OCI-LY7 (cell line): Measurements from ENCODE around the gene FOXO3. TPM values are rescaled to one million over a fixed set of nuclear protein-coding genes. Genes with fewer than 3 reads are reported as not detected.

Source experiments
- BruUV-seq: library from RNA; stranded (reverse); fragments of 400-500 nt; replicated peaks from 2 replicates; lab custom pipeline; 2021; lab: Mats Ljungman, UMichigan
- CTCF ChIA-PET: fragments of 300-600 bp; sonication (Branson Sonifier 250); formaldehyde crosslinking; loops from one replicate; lab custom pipeline; 2022; ENCODE audit warnings: antibody characterized with exemption; ENCODE audit not compliant: unreplicated experiment; lab: Charles Lee
- POLR2A ChIA-PET: fragments of 300-600 bp; sonication (Branson Sonifier 250); formaldehyde crosslinking; loops from one replicate; lab custom pipeline; 2022; ENCODE audit warnings: antibody characterized with exemption; lab: Charles Lee
- DNase-seq: peaks from one replicate; pipeline ENCODE4 v3.0.0-alpha.2; 2015; ENCODE audit warnings: low spot score
- H2AFZ ChIP-seq: fragments of 200-600 bp; sonication (generic), shearing (Covaris generic); 2 replicates; pipeline ENCODE4 v1.6.1; 2014; ENCODE audit warnings: mild to moderate bottlenecking, antibody characterized with exemption, low read length, moderate library complexity
- H3K27ac ChIP-seq: fragments of 200-600 bp; sonication (generic); 2 replicates; pipeline ENCODE4 v1.5.1; 2014; ENCODE audit warnings: mixed run types, low read depth, mild to moderate bottlenecking, moderate library complexity, low read length, inconsistent platforms; ENCODE audit not compliant: poor library complexity, severe bottlenecking
- H3K36me3 ChIP-seq: fragments of 200-600 bp; sonication (generic); 2 replicates; pipeline ENCODE4 v1.6.1; 2014; ENCODE audit warnings: mild to moderate bottlenecking, antibody characterized with exemption, low read length, moderate library complexity, mixed read lengths; ENCODE audit not compliant: insufficient read depth
- H3K4me1 ChIP-seq: fragments of 200-600 bp; sonication (generic); 2 replicates; pipeline ENCODE4 v1.5.1; 2014; ENCODE audit warnings: mild to moderate bottlenecking, low read length; ENCODE audit not compliant: insufficient read depth, poor library complexity, severe bottlenecking
- H3K4me2 ChIP-seq: fragments of 200-600 bp; sonication (generic); 2 replicates; pipeline ENCODE4 v1.6.1; 2014; ENCODE audit warnings: mild to moderate bottlenecking, low read length
- H3K4me3 ChIP-seq: fragments of 200-600 bp; sonication (generic); 2 replicates; pipeline ENCODE4 v1.5.1; 2014; ENCODE audit warnings: mild to moderate bottlenecking, low read depth, low read length; ENCODE audit not compliant: poor library complexity, severe bottlenecking
- H3K79me2 ChIP-seq: fragments of 200-600 bp; sonication (generic); 2 replicates; pipeline ENCODE4 v1.6.1; 2016; ENCODE audit warnings: low read depth, mild to moderate bottlenecking, low read length, moderate library complexity, mixed read lengths; ENCODE audit not compliant: insufficient read depth
- H3K9me2 ChIP-seq: fragments of 200-600 bp; sonication (generic); 2 replicates; pipeline ENCODE4 v1.6.1; 2016; ENCODE audit warnings: mild to moderate bottlenecking, low read length, mixed read lengths; ENCODE audit not compliant: insufficient read depth
- H3K9me3 ChIP-seq: fragments of 200-600 bp; sonication (generic); 2 replicates; pipeline ENCODE4 v1.6.1; 2014; ENCODE audit warnings: mild to moderate bottlenecking, mixed run types, low read length, mixed read lengths
- H4K20me1 ChIP-seq: fragments of 200-600 bp; sonication (generic); 2 replicates; pipeline ENCODE4 v1.6.1; 2014; ENCODE audit warnings: mild to moderate bottlenecking, antibody characterized with exemption, low read length, moderate library complexity, mixed read lengths; ENCODE audit not compliant: insufficient read depth
- EZH2phosphoT487 ChIP-seq: fragments of 200-600 bp; sonication (generic); IDR thresholded peaks from 2 replicates; pipeline ENCODE4 v1.6.1; 2018; ENCODE audit warnings: low read depth, borderline replicate concordance, mild to moderate bottlenecking, mixed run types, antibody characterized with exemption, low read length, moderate library complexity, mixed read lengths
- intact Hi-C: fragments of 100-400 bp; cut with micrococcal nuclease; formaldehyde crosslinking; loops from one replicate; pipeline ENCODE4 v1.10.0; 2022; ENCODE audit not compliant: unreplicated experiment
- total RNA-seq, 2 experiments: library from RNA; depleted of rRNA in 1 of 2; stranded (reverse); fragments of >200 nt in 1 of 2; shearing (Covaris generic) in 1 of 2; gene quantifications; 2 replicates each; pipeline ENCODE4 v1.2.3, GENCODE V29; 2014 to 2022
- TF ChIP-seq, protein P1 (sequence below): fragments of 200-600 bp; sonication (generic); conservative IDR thresholded peaks from 2 replicates; pipeline ENCODE4 v1.5.1; 2014; ENCODE audit warnings: mild to moderate bottlenecking, antibody characterized with exemption, low read length, moderate library complexity, mixed read lengths

FOXO3 gene
- total RNA-seq, 2 experiments from 2014 or later: 3.8 to 9.9 TPM

DNA sequence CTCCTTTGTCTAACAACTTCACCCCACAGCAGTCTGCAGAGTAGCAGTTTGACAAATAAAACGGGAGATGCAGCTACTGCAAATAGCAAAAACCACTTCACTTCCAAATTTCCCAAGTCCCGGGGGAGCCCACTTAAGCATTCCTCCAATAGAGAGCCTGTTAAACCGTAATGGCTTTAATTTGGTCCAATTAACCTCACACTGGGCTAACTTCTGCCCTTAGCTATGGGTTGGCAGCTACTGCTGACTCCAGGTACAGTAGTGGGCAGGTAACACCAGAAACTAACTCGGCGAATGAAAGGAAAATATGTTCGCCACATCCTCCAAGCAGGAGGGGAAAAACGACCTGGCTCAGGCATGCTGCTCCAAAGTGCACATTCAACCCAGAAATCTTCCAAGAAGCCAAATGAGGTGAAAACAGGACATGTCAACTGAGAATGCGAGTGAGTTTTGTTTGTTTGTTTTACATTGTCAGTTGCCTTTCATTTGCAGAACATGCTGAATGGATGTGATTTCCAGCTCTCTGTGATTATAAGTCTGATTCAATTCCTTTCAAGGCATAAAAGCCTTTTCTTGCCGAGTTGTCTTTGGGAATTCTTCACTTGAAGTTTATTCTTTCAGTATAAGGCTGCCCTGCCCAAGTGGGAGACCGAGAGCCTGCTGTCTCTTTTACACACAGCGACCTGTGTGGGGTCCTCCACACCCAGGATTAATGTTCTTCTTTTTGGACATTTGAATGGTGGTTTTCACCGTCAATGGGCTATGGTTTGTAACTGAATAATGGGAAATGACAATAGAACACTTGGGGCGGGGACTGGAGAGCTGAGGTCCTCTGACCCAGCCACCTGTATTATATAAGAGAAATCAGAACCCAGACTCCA, 170.2 kb downstream of the FOXO3 start:
- Histone ChIP-seq H4K20me1 (no peaks in the 10 kb centered on the region), H3K9me3 (no peaks in the 10 kb centered on the region), H3K4me2 (no peak overlapping the region), H2AFZ (no peak overlapping the region), H3K4me1 (peaks cover 18% of the 10 kb centered on the region), H3K4me3 (no peak overlapping the region), H3K9me2 (no peaks in the 10 kb centered on the region), H3K36me3 (no peaks in the 10 kb centered on the region), H3K27ac (no peak overlapping the region), H3K79me2 (no peaks in the 10 kb centered on the region)
- intact Hi-C loops: no loop called here
- ChIA-PET CTCF (no interaction called here), POLR2A (interaction anchor here (0.6 kb wide), 1 partner anchor 31 kb away, joined by 5 read pairs; no protein-coding TSS in a partner anchor)
- no peak for DNase-seq
- TF ChIP-seq, protein P1, sequence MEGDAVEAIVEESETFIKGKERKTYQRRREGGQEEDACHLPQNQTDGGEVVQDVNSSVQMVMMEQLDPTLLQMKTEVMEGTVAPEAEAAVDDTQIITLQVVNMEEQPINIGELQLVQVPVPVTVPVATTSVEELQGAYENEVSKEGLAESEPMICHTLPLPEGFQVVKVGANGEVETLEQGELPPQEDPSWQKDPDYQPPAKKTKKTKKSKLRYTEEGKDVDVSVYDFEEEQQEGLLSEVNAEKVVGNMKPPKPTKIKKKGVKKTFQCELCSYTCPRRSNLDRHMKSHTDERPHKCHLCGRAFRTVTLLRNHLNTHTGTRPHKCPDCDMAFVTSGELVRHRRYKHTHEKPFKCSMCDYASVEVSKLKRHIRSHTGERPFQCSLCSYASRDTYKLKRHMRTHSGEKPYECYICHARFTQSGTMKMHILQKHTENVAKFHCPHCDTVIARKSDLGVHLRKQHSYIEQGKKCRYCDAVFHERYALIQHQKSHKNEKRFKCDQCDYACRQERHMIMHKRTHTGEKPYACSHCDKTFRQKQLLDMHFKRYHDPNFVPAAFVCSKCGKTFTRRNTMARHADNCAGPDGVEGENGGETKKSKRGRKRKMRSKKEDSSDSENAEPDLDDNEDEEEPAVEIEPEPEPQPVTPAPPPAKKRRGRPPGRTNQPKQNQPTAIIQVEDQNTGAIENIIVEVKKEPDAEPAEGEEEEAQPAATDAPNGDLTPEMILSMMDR: no peak
- TF ChIP-seq EZH2phosphoT487: no peak
- no TSS peak for BruUV-seq

GRCh38 chr6:108732091-108732870, 171.6 kb downstream of the FOXO3 start:
- Histone ChIP-seq H3K36me3 (no peaks in the 10 kb centered on the region), H3K9me2 (no peaks in the 10 kb centered on the region), H3K27ac (no peak overlapping the region), H3K79me2 (no peaks in the 10 kb centered on the region), H3K9me3 (no peaks in the 10 kb centered on the region), H3K4me1 (peaks cover 18% of the 10 kb centered on the region), H3K4me3 (no peak overlapping the region), H3K4me2 (no peak overlapping the region), H4K20me1 (no peaks in the 10 kb centered on the region), H2AFZ (no peak overlapping the region)
- no peak for TF ChIP-seq EZH2phosphoT487
- TF ChIP-seq, protein P1: no peak
- DNase-seq: no peak
- intact Hi-C loops: no loop called here
- no TSS peak for BruUV-seq
- CTCF ChIA-PET: no interaction called here
- POLR2A ChIA-PET: interaction anchor here (0.9 to 1.0 kb wide), 2 partner anchors 15 to 19 kb away, joined by 3 read pairs; no protein-coding TSS in a partner anchor
